IMR-90 (cell line): Measurements from ENCODE around the gene USP24. TPM values are rescaled to one million over a fixed set of nuclear protein-coding genes. Genes with fewer than 3 reads are reported as not detected.

Experiments
- ATAC-seq: fragments of 200-7000 bp; cut with Tn5 transposase; 2 replicates; pipeline ENCODE4 v1.9.1; 2020; ENCODE audit warnings: low read depth, mild to moderate bottlenecking, moderate library complexity
- BruUV-seq: library from RNA; stranded (reverse); fragments of 400-500 nt; replicated peaks from 2 replicates; lab custom pipeline; 2021; lab: Mats Ljungman, UMichigan
- CTCF ChIA-PET: fragments of 300-600 bp; formaldehyde crosslinking; extraction: SDS; loops from one replicate; lab custom pipeline; 2021; ENCODE audit warnings: antibody characterized with exemption; lab: Yijun Ruan, JAX
- POLR2A ChIA-PET: fragments of 300-600 bp; sonication (Branson Sonifier 250); formaldehyde crosslinking; loops from one replicate; lab custom pipeline; 2022; ENCODE audit warnings: antibody characterized with exemption; ENCODE audit not compliant: unreplicated experiment; lab: Charles Lee
- DNase-seq: peaks from one replicate; pipeline ENCODE4 v3.0.0; 2013
- H2AFZ ChIP-seq: replicated peaks from 2 replicates; pipeline ENCODE3; 2013; ENCODE audit warnings: low read length, mild to moderate bottlenecking; ENCODE audit not compliant: poor library complexity
- H2AK5ac ChIP-seq: 2 replicates; pipeline ENCODE4 v1.6.1; 2013; ENCODE audit warnings: low read depth, low read length, inconsistent platforms
- H2AK9ac ChIP-seq: replicated peaks from 2 replicates; pipeline ENCODE3; 2013; ENCODE audit warnings: mild to moderate bottlenecking, low read depth, low read length, moderate library complexity; ENCODE audit not compliant: poor library complexity
- H2BK120ac ChIP-seq: 2 replicates; pipeline ENCODE4 v1.6.1; 2013; ENCODE audit warnings: low read depth, low read length, inconsistent platforms
- H2BK15ac ChIP-seq: 3 replicates; pipeline ENCODE4 v1.6.1; 2013; ENCODE audit warnings: low read depth, low read length, inconsistent platforms
- H2BK20ac ChIP-seq: 2 replicates; pipeline ENCODE4 v1.6.1; 2013; ENCODE audit warnings: low read depth, mild to moderate bottlenecking, inconsistent platforms, low read length, moderate library complexity
- H2BK5ac ChIP-seq: 2 replicates; pipeline ENCODE4 v1.6.1; 2013; ENCODE audit warnings: mild to moderate bottlenecking, low read depth, low read length, inconsistent platforms; ENCODE audit not compliant: poor library complexity, severe bottlenecking
- H3K14ac ChIP-seq: replicated peaks from 2 replicates; pipeline ENCODE4 v1.6.1; 2013; ENCODE audit warnings: low read depth, low read length, inconsistent platforms
- H3K18ac ChIP-seq: 2 replicates; pipeline ENCODE4 v1.6.1; 2013; ENCODE audit warnings: low read depth, low read length, control low read depth
- H3K23ac ChIP-seq: 2 replicates; pipeline ENCODE4 v1.6.1; 2013; ENCODE audit warnings: low read depth, low read length, inconsistent platforms
- H3K27ac ChIP-seq: 2 replicates; pipeline ENCODE4 v1.5.1; 2013; ENCODE audit warnings: mild to moderate bottlenecking, control low read depth, low read length; ENCODE audit not compliant: insufficient read depth
- H3K27me3 ChIP-seq: 2 replicates; pipeline ENCODE4 v1.6.1; 2013; ENCODE audit warnings: low read length; ENCODE audit not compliant: control insufficient read depth, insufficient read depth
- H3K36me3 ChIP-seq: 2 replicates; pipeline ENCODE4 v1.6.1; 2013; ENCODE audit warnings: low read length, mixed read lengths; ENCODE audit not compliant: control insufficient read depth, insufficient read depth
- H3K4ac ChIP-seq: 2 replicates; pipeline ENCODE4 v1.6.1; 2013; ENCODE audit warnings: low read depth, low read length, inconsistent platforms
- H3K4me1 ChIP-seq: 2 replicates; pipeline ENCODE4 v1.6.1; 2013; ENCODE audit warnings: low read length, mixed read lengths; ENCODE audit not compliant: control insufficient read depth, insufficient read depth
- H3K4me2 ChIP-seq: 2 replicates; pipeline ENCODE4 v1.6.1; 2013; ENCODE audit warnings: low read depth, mild to moderate bottlenecking, control low read depth, low read length, moderate library complexity
- H3K4me3 ChIP-seq: 2 replicates; pipeline ENCODE4 v1.5.1; 2013; ENCODE audit warnings: low read depth, mild to moderate bottlenecking, control low read depth, low read length, moderate library complexity; ENCODE audit not compliant: insufficient read depth
- H3K56ac ChIP-seq: 2 replicates; pipeline ENCODE4 v1.6.1; 2013; ENCODE audit warnings: low read length, inconsistent platforms; ENCODE audit not compliant: insufficient read depth; ENCODE audit errors: extremely low read depth
- H3K79me1 ChIP-seq, 2 experiments: 2 replicates each; pipeline ENCODE4 v1.6.1; 2013; ENCODE audit warnings: low read length in 2 of 2, inconsistent platforms in 1 of 2, low read depth in 1 of 2
- H3K9ac ChIP-seq: 2 replicates; pipeline ENCODE4 v1.6.1; 2013; ENCODE audit warnings: low read depth, low read length, control low read depth
- H3K9me1 ChIP-seq: 2 replicates; pipeline ENCODE4 v1.6.1; 2013; ENCODE audit warnings: low read length, inconsistent platforms; ENCODE audit not compliant: insufficient read depth
- H3K9me3 ChIP-seq: 2 replicates; pipeline ENCODE4 v1.6.1; 2013; ENCODE audit warnings: low read length; ENCODE audit not compliant: control insufficient read depth, insufficient read depth
- H4K20me1 ChIP-seq: 2 replicates; pipeline ENCODE4 v1.6.1; 2013; ENCODE audit warnings: low read length, inconsistent platforms; ENCODE audit not compliant: insufficient read depth
- H4K5ac ChIP-seq: 2 replicates; pipeline ENCODE4 v1.6.1; 2013; ENCODE audit warnings: mild to moderate bottlenecking, low read depth, low read length, control low read depth
- H4K8ac ChIP-seq, 2 experiments: 2 replicates each; pipeline ENCODE4 v1.6.1; 2013; ENCODE audit warnings: low read depth in 2 of 2, low read length in 2 of 2, control low read depth in 1 of 2, inconsistent platforms in 1 of 2
- H4K91ac ChIP-seq: 2 replicates; pipeline ENCODE4 v1.6.1; 2013; ENCODE audit warnings: low read depth, low read length, inconsistent platforms; ENCODE audit not compliant: insufficient read depth
- CEBPB ChIP-seq: IDR thresholded peaks from 2 replicates; pipeline ENCODE4 v1.6.1; 2012; ENCODE audit warnings: low read depth, low read length, improper control_type of control experiment
- MAZ ChIP-seq: IDR thresholded peaks from 2 replicates; pipeline ENCODE4 v1.6.1; 2012; ENCODE audit warnings: low read depth, mild to moderate bottlenecking, low read length, improper control_type of control experiment, moderate library complexity, borderline replicate concordance
- RAD21 ChIP-seq: IDR thresholded peaks from 2 replicates; pipeline ENCODE4 v1.6.1; 2012; ENCODE audit warnings: low read length, improper control_type of control experiment
- USF2 ChIP-seq: fragments of 150-350 bp; IDR thresholded peaks from 2 replicates; pipeline ENCODE4 v1.6.1; 2017; ENCODE audit warnings: mild to moderate bottlenecking, antibody characterized with exemption, low read length, low read depth
- WGBS, 2 experiments: methylation state at CpG; one replicate each; pipeline versions ENCODE4 v1.1.5 to v1.1.7; 2013; ENCODE audit warnings: missing lambda C conversion rate in 2 of 2; ENCODE audit not compliant: insufficient read length in 1 of 2; ENCODE audit errors: extremely low coverage in 2 of 2; 5-methylcytosine and 5-hydroxymethylcytosine counted together
- dilution Hi-C: fragments of 300-500 bp; cut with HindIII; formaldehyde crosslinking; loops from one replicate; pipeline ENCODE4 v1.14.3; 2018; ENCODE audit warnings: low sequenced_read_pairs; ENCODE audit not compliant: unreplicated experiment
- in situ Hi-C: fragments of 300-500 bp; cut with MboI; formaldehyde crosslinking; loops from 3 replicates; pipeline ENCODE4 v1.14.3; 2019; ENCODE audit warnings: low sequenced_read_pairs, inconsistent platforms, mixed read lengths
- intact Hi-C: fragments of 100-400 bp; cut with micrococcal nuclease; formaldehyde crosslinking; loops from 2 replicates; pipeline ENCODE4 v1.10.0; 2022
- polyA plus RNA-seq, 3 experiments: library from polyadenylated mRNA; depleted of rRNA; stranded (reverse); fragments of >200 nt; gene quantifications; 2 replicates each; pipeline ENCODE4 v1.2.3, GENCODE V29; 2012; ENCODE audit warnings: low replicate concordance in 1 of 3
- total RNA-seq: library from RNA; depleted of rRNA; stranded (reverse); fragments of >200 nt; gene quantifications from 2 replicates; pipeline ENCODE4 v1.2.3, GENCODE V29; 2012
- TF ChIP-seq, protein P1 (sequence below): conservative IDR thresholded peaks from 2 replicates; pipeline ENCODE4 v1.5.1; 2012; ENCODE audit warnings: mild to moderate bottlenecking, low read depth, low read length, improper control_type of control experiment

The USP24 gene
- total and polyA plus RNA-seq, 2 of the 4 experiments (the other 2 are of a cell fraction), result 8.4 to 36.7 TPM

DNA sequence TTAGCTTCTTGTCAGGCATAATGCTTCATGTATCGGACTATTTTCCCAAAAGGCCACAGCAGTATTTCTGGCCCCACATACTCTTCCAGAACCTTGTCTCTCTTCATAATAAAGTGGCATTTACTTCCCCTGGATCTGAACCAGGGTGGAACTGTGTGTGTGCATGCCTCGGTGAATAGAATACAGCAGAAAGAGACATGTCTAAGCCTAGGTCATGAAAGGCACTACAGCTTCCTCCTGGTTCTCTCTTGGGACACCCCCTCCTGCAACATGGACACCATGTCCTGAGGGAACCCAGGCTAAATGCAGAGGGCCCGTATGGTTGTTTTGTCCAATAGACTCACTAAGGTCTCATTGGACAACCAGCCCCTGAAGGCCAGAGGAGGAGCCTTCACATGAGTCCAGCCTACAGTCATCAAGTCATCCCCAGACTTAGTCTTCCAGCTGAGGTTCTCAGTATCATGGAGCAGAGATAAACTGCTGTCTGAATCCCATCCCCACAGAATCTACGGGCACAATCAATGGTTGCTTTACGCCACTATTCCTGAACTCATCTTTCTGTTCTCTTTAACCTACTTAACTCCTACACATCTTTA is 35.0 kb downstream of the USP24 start:
- H3K4me2 ChIP-seq, result no peak overlapping the region
- no peak overlapping the region for H2AK9ac ChIP-seq
- no peak overlapping the region for H3K9ac ChIP-seq
- dilution Hi-C loops (no loop called here), in situ Hi-C loops (no loop called here), intact Hi-C loops (no loop called here)
- no peak overlapping the region for H4K8ac ChIP-seq
- ChIA-PET POLR2A (no interaction called here), CTCF (interaction anchor here (0.7 kb wide), 1 partner anchor 756 kb away, joined by 4 read pairs; no protein-coding TSS in a partner anchor)
- DNase-seq (no peak), ATAC-seq (no peak)
- peaks cover 35% of the 10 kb centered on the region for H4K20me1 ChIP-seq
- H2BK5ac ChIP-seq, result no peak overlapping the region
- peaks cover 30 to 56% of the 10 kb centered on the region in 2 experiments for H3K79me1 ChIP-seq
- H2AFZ ChIP-seq, result no peak overlapping the region
- H3K56ac ChIP-seq, result no peak overlapping the region
- H3K14ac ChIP-seq, result no peak overlapping the region
- H3K4me1 ChIP-seq, result no peaks in the 10 kb centered on the region
- no peaks in the 10 kb centered on the region for H3K27me3 ChIP-seq
- no peak overlapping the region for H4K91ac ChIP-seq
- H3K4ac ChIP-seq, result no peak overlapping the region
- no peak overlapping the region for H2BK120ac ChIP-seq
- H2BK15ac ChIP-seq, result no peak overlapping the region
- no peak overlapping the region for H3K23ac ChIP-seq
- peaks cover 1% of the 10 kb centered on the region; the same call in 1 of the 2 replicates for H3K36me3 ChIP-seq
- no peaks in the 10 kb centered on the region for H3K9me1 ChIP-seq
- no peak overlapping the region for H2AK5ac ChIP-seq
- no peak overlapping the region for H4K5ac ChIP-seq
- H3K27ac ChIP-seq, result no peak overlapping the region
- no peak for TF ChIP-seq MAZ
- TF ChIP-seq, protein P1, sequence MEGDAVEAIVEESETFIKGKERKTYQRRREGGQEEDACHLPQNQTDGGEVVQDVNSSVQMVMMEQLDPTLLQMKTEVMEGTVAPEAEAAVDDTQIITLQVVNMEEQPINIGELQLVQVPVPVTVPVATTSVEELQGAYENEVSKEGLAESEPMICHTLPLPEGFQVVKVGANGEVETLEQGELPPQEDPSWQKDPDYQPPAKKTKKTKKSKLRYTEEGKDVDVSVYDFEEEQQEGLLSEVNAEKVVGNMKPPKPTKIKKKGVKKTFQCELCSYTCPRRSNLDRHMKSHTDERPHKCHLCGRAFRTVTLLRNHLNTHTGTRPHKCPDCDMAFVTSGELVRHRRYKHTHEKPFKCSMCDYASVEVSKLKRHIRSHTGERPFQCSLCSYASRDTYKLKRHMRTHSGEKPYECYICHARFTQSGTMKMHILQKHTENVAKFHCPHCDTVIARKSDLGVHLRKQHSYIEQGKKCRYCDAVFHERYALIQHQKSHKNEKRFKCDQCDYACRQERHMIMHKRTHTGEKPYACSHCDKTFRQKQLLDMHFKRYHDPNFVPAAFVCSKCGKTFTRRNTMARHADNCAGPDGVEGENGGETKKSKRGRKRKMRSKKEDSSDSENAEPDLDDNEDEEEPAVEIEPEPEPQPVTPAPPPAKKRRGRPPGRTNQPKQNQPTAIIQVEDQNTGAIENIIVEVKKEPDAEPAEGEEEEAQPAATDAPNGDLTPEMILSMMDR, result no peak
- no peak for TF ChIP-seq USF2
- no peak for TF ChIP-seq RAD21
- TF ChIP-seq CEBPB, result no peak
- no TSS peak for BruUV-seq
- no peak overlapping the region for H3K4me3 ChIP-seq
- WGBS, 2 experiments, result 100% methylated on average over 1 of the region's 5 CpGs
- H3K18ac ChIP-seq, result no peak overlapping the region
- peaks cover 3% of the 10 kb centered on the region; the same call in 1 of the 2 replicates for H3K9me3 ChIP-seq
- H2BK20ac ChIP-seq, result no peak overlapping the region
